ENCODE results near the gene SLC37A3. TPM values are rescaled to one million over a fixed set of nuclear protein-coding genes. Genes with fewer than 3 reads are reported as not detected.
A peak's percentile ranks its signal among the peaks of the same experiment; 100 is the strongest.
"Not testable (repeated sequence)": the region's sequence is repeated elsewhere in the genome, so short reads cannot be mapped to it uniquely, and the experiment has no call there.

Gene SLC37A3
- total RNA-seq, 1 experiment from 2014 or later: 22.1 TPM

- H3K27me3 ChIP-seq (ENCODE audit: low read length): no peaks in the 10 kb centered on the region
- no peaks in the 10 kb centered on the region for H3K36me3 ChIP-seq (ENCODE audit: low read depth, low read length)
- H3K9me2 ChIP-seq (replicated peaks; ENCODE audit: low read length): no peaks in the 10 kb centered on the region
- ATAC-seq (no peak), DNase-seq (no peak)
- H3K4me2 ChIP-seq (ENCODE audit: low read length): no peak overlapping the region
- no peaks in the 10 kb centered on the region for H4K20me1 ChIP-seq (ENCODE audit: low read length)
- H3K27ac ChIP-seq (ENCODE audit: low read length): no peak overlapping the region
- H3K9ac ChIP-seq (ENCODE audit: low read length): no peak overlapping the region
- BruUV-seq (replicated peaks): no TSS peak
- peaks cover 22% of the 10 kb centered on the region for H3K4me1 ChIP-seq (ENCODE audit: insufficient read depth, low read length)
- H3K4me3 ChIP-seq (ENCODE audit: low read length): no peak overlapping the region
- H2AFZ ChIP-seq (ENCODE audit: low read length): no peak overlapping the region
- TF ChIP-seq CTCF (conservative IDR thresholded peaks at IDR 0.05; ENCODE audit: low read depth, low read length) (no peak), EZH2 (IDR thresholded peaks at IDR 0.05; ENCODE audit: low read length, unreplicated experiment) (no peak), EZH2phosphoT487 (IDR thresholded peaks at IDR 0.05; ENCODE audit: borderline replicate concordance, low read length) (no peak)
- intact Hi-C loops (cut with micrococcal nuclease): no loop called here
- H3F3A ChIP-seq (ENCODE audit: low read length, unreplicated experiment): no peaks in the 10 kb centered on the region
- no peaks in the 10 kb centered on the region for H3K79me2 ChIP-seq (ENCODE audit: low read length)
- no peaks in the 10 kb centered on the region for H3K9me3 ChIP-seq (ENCODE audit: low read length)
- CTCF ChIA-PET: no interaction called here
- POLR2A ChIA-PET (ENCODE audit: unreplicated experiment): no interaction called here
These were observed 86.0 kb downstream of the SLC37A3 start for GRCh38 chr7:140312141-140312846.

- H3K79me2 ChIP-seq (ENCODE audit: low read length); DNase-seq; intact Hi-C loops (cut with micrococcal nuclease); H3F3A ChIP-seq (ENCODE audit: low read length, unreplicated experiment); H3K27ac ChIP-seq (ENCODE audit: low read length); H3K36me3 ChIP-seq (ENCODE audit: low read depth, low read length); ATAC-seq; H2AFZ ChIP-seq (ENCODE audit: low read length); H3K27me3 ChIP-seq (ENCODE audit: low read length); H3K9ac ChIP-seq (ENCODE audit: low read length); H3K9me2 ChIP-seq (replicated peaks; ENCODE audit: low read length); H3K4me2 ChIP-seq (ENCODE audit: low read length); H3K9me3 ChIP-seq (ENCODE audit: low read length); H4K20me1 ChIP-seq (ENCODE audit: low read length); POLR2A ChIA-PET (ENCODE audit: unreplicated experiment); H3K4me3 ChIP-seq (ENCODE audit: low read length); BruUV-seq (replicated peaks); CTCF ChIA-PET: not testable (repeated sequence)
- peaks cover 13% of the 10 kb centered on the region for H3K4me1 ChIP-seq (ENCODE audit: insufficient read depth, low read length)
These were observed 87.2 kb downstream of the SLC37A3 start for GRCh38 chr7:140311128-140311527.

GRCh38 chr7:140310337-140311002 lies 87.9 kb downstream of the SLC37A3 start:
- intact Hi-C loops (cut with micrococcal nuclease): no loop called here
- Histone ChIP-seq H3K9ac (ENCODE audit: low read length) (no peak overlapping the region), H3K9me3 (ENCODE audit: low read length) (no peaks in the 10 kb centered on the region), H3K27ac (ENCODE audit: low read length) (no peak overlapping the region), H3K79me2 (ENCODE audit: low read length) (no peaks in the 10 kb centered on the region), H3K9me2 (replicated peaks; ENCODE audit: low read length) (no peaks in the 10 kb centered on the region), H3K27me3 (ENCODE audit: low read length) (no peaks in the 10 kb centered on the region), H3K36me3 (ENCODE audit: low read depth, low read length) (no peaks in the 10 kb centered on the region), H3K4me2 (ENCODE audit: low read length) (peak overlapping the region; percentile 15; the same call in 1 of the 2 replicates), H2AFZ (ENCODE audit: low read length) (no peak overlapping the region), H3K4me3 (ENCODE audit: low read length) (no peak overlapping the region), H3K4me1 (ENCODE audit: insufficient read depth, low read length) (peaks cover 7% of the 10 kb centered on the region), H3F3A (ENCODE audit: low read length, unreplicated experiment) (no peaks in the 10 kb centered on the region), H4K20me1 (ENCODE audit: low read length) (no peaks in the 10 kb centered on the region)
- no TSS peak for BruUV-seq (replicated peaks)
- no peak for TF ChIP-seq EZH2phosphoT487 (IDR thresholded peaks at IDR 0.05; ENCODE audit: borderline replicate concordance, low read length)
- no peak for TF ChIP-seq CTCF (conservative IDR thresholded peaks at IDR 0.05; ENCODE audit: low read depth, low read length)
- no peak for TF ChIP-seq EZH2 (IDR thresholded peaks at IDR 0.05; ENCODE audit: low read length, unreplicated experiment)
- peak; percentile 52 for DNase-seq
- peak; percentile 92 for ATAC-seq
- ChIA-PET CTCF (no interaction called here), POLR2A (ENCODE audit: unreplicated experiment) (no interaction called here)
